ENCODE data around the gene STX2. TPM values are rescaled to one million over a fixed set of nuclear protein-coding genes. Genes with fewer than 3 reads are reported as not detected.
"Not testable (repeated sequence)": the region's sequence is repeated elsewhere in the genome, so short reads cannot be mapped to it uniquely, and the experiment has no call there.

Gene STX2
- 10 to 100 TPM; 46.6 to 80.8 (median 49.1) TPM for total RNA-seq

- Histone ChIP-seq H3K4me1 (peaks cover 0 to 40% (median 36%) of the 10 kb centered on the region in 4 donors), H3K4me3 (peak within 1 kb of the TSS; percentile 75 to 99 (median 90)), H3K27me3 (no peaks in the 10 kb centered on the region), H3K27ac (replicated peaks in 1 of 4) (peak within 1 kb of the TSS; percentile 85 to 92 (median 88)), H3K9me3 (no peaks in the 10 kb centered on the region), H3K36me3 (peaks cover 0 to 3% (median 0%) of the 10 kb centered on the region in 4 donors)
- intact Hi-C loops (cut with DNase I), result loop anchor here (1.0 kb wide), 1 partner anchor 33 kb away; the partner anchor contains the start of gene RAN
- TF ChIP-seq POLR2A (IDR thresholded peaks at IDR 0.05; ENCODE audit: low read depth) (no peak), POLR2AphosphoS5 (IDR thresholded peaks at IDR 0.05) (peak; percentile 25 to 31)
- TF ChIP-seq, protein P1, sequence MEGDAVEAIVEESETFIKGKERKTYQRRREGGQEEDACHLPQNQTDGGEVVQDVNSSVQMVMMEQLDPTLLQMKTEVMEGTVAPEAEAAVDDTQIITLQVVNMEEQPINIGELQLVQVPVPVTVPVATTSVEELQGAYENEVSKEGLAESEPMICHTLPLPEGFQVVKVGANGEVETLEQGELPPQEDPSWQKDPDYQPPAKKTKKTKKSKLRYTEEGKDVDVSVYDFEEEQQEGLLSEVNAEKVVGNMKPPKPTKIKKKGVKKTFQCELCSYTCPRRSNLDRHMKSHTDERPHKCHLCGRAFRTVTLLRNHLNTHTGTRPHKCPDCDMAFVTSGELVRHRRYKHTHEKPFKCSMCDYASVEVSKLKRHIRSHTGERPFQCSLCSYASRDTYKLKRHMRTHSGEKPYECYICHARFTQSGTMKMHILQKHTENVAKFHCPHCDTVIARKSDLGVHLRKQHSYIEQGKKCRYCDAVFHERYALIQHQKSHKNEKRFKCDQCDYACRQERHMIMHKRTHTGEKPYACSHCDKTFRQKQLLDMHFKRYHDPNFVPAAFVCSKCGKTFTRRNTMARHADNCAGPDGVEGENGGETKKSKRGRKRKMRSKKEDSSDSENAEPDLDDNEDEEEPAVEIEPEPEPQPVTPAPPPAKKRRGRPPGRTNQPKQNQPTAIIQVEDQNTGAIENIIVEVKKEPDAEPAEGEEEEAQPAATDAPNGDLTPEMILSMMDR (IDR thresholded peaks at IDR 0.05), result peak in 2 of 3 experiments; percentile 21 to 29
- DNase-seq (ENCODE audit: extremely low spot score), result peak; percentile 94
- under 1% methylated on average over 22 of the region's 79 CpGs for WGBS
Measured at GRCh38 chr12:130838951-130839769, at the start of gene STX2. Gene STX2, minus strand, starts transcription at chr12:130839250. Its CDS starts 151 bp downstream, at chr12:130839099.

- H3K27me3 ChIP-seq; H3K36me3 ChIP-seq; H3K4me1 ChIP-seq; H3K27ac ChIP-seq (replicated peaks in 1 of 4); H3K9me3 ChIP-seq; DNase-seq (ENCODE audit: extremely low spot score); H3K4me3 ChIP-seq; intact Hi-C loops (cut with DNase I): not testable (repeated sequence)
- 86% methylated on average over 8 of the region's 17 CpGs for WGBS
Measured at GRCh38 chr12:130887190-130887589, 48.1 kb upstream of the STX2 start.

DNA sequence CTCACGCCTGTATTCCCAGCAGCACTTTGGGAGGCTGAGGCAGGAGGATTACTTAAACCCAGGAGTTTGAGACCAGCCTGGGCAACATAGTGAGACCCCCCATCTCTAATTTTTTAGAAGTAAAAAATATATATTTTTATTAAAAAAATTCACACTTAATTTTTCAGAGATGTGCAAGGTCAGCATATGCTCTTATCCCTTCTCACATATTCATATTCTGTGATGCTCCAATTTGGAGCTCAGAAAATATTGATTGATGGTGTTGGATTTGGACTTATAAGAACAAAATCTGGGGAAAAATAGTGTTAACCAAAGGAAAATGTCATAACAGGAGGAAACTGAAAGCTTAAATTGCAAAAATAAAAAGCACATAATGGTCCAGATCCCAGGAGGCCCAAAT is 42.5 kb upstream of the STX2 start:
- H3K4me3 ChIP-seq, result no peak overlapping the region
- H3K36me3 ChIP-seq, result peaks cover 3 to 20% (median 6%) of the 10 kb centered on the region in 4 donors
- H3K9me3 ChIP-seq, result no peaks in the 10 kb centered on the region
- no peak overlapping the region for H3K27ac ChIP-seq (replicated peaks in 1 of 4)
- peaks cover 0 to 6% (median 0%) of the 10 kb centered on the region in 4 donors for H3K4me1 ChIP-seq
- WGBS, result 91% methylated on average over 1 of the region's 1 CpG
- no peak for DNase-seq (ENCODE audit: extremely low spot score)
- H3K27me3 ChIP-seq, result no peaks in the 10 kb centered on the region
- intact Hi-C loops (cut with DNase I), result no loop called here
- no peak for TF ChIP-seq POLR2AphosphoS5 (IDR thresholded peaks at IDR 0.05)
- TF ChIP-seq POLR2A (IDR thresholded peaks at IDR 0.05; ENCODE audit: low read depth), result no peak
- no peak for TF ChIP-seq EP300 (IDR thresholded peaks at IDR 0.05)
- TF ChIP-seq, protein P1 (IDR thresholded peaks at IDR 0.05), result no peak

GRCh38 chr12:130881046-130881445 is 42.0 kb upstream of the STX2 start:
- no peaks in the 10 kb centered on the region for H3K9me3 ChIP-seq
- H3K36me3 ChIP-seq, result peaks cover 8 to 25% (median 11%) of the 10 kb centered on the region in 4 donors
- DNase-seq (ENCODE audit: extremely low spot score), result no peak
- no peak overlapping the region for H3K4me3 ChIP-seq
- 81% methylated on average over 4 of the region's 5 CpGs for WGBS
- no peak overlapping the region for H3K27ac ChIP-seq (replicated peaks in 1 of 4)
- TF ChIP-seq POLR2AphosphoS5 (IDR thresholded peaks at IDR 0.05) (no peak), EP300 (IDR thresholded peaks at IDR 0.05) (no peak), POLR2A (IDR thresholded peaks at IDR 0.05; ENCODE audit: low read depth) (no peak)
- TF ChIP-seq, protein P1 (IDR thresholded peaks at IDR 0.05), result no peak
- no peaks in the 10 kb centered on the region for H3K27me3 ChIP-seq
- intact Hi-C loops (cut with DNase I), result no loop called here
- H3K4me1 ChIP-seq, result peaks cover 0 to 6% (median 0%) of the 10 kb centered on the region in 4 donors

DNA sequence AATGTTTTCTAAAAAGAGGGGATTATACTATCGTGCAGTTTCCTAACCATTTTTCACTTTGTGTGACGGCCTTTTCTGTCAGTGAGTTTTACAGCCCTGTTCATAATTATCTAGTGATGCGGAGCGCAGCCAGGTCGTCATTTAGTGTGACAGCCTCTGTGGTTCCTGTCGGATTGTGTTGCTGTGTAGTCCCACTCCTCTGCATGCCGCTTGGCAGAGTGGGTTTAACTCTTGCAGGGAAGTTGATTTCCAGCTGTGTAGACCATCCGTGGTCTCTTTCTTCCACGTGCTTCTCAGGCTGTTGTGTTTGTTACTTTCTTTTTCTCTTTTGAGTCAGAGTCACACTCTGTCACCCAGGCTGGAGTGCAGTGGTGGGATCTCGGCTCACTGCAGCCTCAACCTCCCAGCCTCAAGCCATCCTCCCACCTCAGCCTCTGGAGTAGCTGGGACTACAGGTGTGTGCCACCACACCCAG is 41.4 kb upstream of the STX2 start:
- no peak overlapping the region for H3K27ac ChIP-seq (replicated peaks in 1 of 4)
- WGBS, result 59% methylated on average over 10 of the region's 10 CpGs

More for the DNA sequence above, 41.4 kb upstream of the STX2 start:
- peak overlapping the region in 3 of 4 donors; percentile 13 to 36 (median 14) for H3K4me3 ChIP-seq
- no peaks in the 10 kb centered on the region for H3K27me3 ChIP-seq
- TF ChIP-seq, protein P1 (IDR thresholded peaks at IDR 0.05), result no peak
- TF ChIP-seq POLR2AphosphoS5 (IDR thresholded peaks at IDR 0.05) (no peak), EP300 (IDR thresholded peaks at IDR 0.05) (no peak), POLR2A (IDR thresholded peaks at IDR 0.05; ENCODE audit: low read depth) (no peak)
- H3K9me3 ChIP-seq, result no peaks in the 10 kb centered on the region
- H3K4me1 ChIP-seq, result peaks cover 0 to 6% (median 0%) of the 10 kb centered on the region in 4 donors
- intact Hi-C loops (cut with DNase I), result no loop called here
- DNase-seq (ENCODE audit: extremely low spot score), result no peak
- H3K36me3 ChIP-seq, result peaks cover 14 to 31% (median 17%) of the 10 kb centered on the region in 4 donors

Data from esophagus muscularis mucosa (tissue), 4 donors.